HEK293 (cell line): ENCODE data around the gene ZNF619.
A peak's percentile ranks its signal among the peaks of the same experiment; 100 is the strongest.

Experiments used
- MYNN ChIP-seq: fragments of 450-650 bp; formaldehyde crosslinking; IDR thresholded peaks from 2 replicates; pipeline ENCODE4 v1.5.1; 2016; ENCODE audit warnings: missing biosample characterization, missing genetic modification characterization, borderline replicate concordance
- MZF1 ChIP-seq: fragments of 450-650 bp; formaldehyde crosslinking; IDR thresholded peaks from 2 replicates; pipeline ENCODE4 v1.5.1; 2017; ENCODE audit warnings: missing biosample characterization, missing genetic modification characterization, borderline replicate concordance
- SCRT2 ChIP-seq: fragments of 450-650 bp; formaldehyde crosslinking; IDR thresholded peaks from 2 replicates; pipeline ENCODE4 v1.5.1; 2016; ENCODE audit warnings: missing biosample characterization, missing genetic modification characterization
- SP3 ChIP-seq: fragments of 450-650 bp; formaldehyde crosslinking; IDR thresholded peaks from 2 replicates; pipeline ENCODE4 v1.5.1; 2016; ENCODE audit warnings: missing biosample characterization, missing genetic modification characterization
- ZBTB21 ChIP-seq: fragments of 450-650 bp; formaldehyde crosslinking; IDR thresholded peaks from 2 replicates; pipeline ENCODE4 v1.5.1; 2017; ENCODE audit warnings: missing biosample characterization, missing genetic modification characterization
- ZBTB44 ChIP-seq: fragments of 450-650 bp; IDR thresholded peaks from 2 replicates; pipeline ENCODE4 v1.5.1; 2018; ENCODE audit warnings: missing biosample characterization, mild to moderate bottlenecking, missing genetic modification characterization
- ZBTB48 ChIP-seq: fragments of 450-650 bp; formaldehyde crosslinking; IDR thresholded peaks from 2 replicates; pipeline ENCODE4 v1.5.1; 2016; ENCODE audit warnings: missing biosample characterization, missing genetic modification characterization
- ZFP3 ChIP-seq: fragments of 450-650 bp; formaldehyde crosslinking; IDR thresholded peaks from 2 replicates; pipeline ENCODE4 v1.5.1; 2016; ENCODE audit warnings: low read depth, missing biosample characterization, missing genetic modification characterization
- ZNF121 ChIP-seq: fragments of 450-650 bp; formaldehyde crosslinking; IDR thresholded peaks from 2 replicates; pipeline ENCODE4 v1.5.1; 2016; ENCODE audit warnings: missing biosample characterization, missing genetic modification characterization
- ZNF133 ChIP-seq: fragments of 450-650 bp; formaldehyde crosslinking; IDR thresholded peaks from 2 replicates; pipeline ENCODE4 v1.5.1; 2016; ENCODE audit warnings: missing biosample characterization, missing genetic modification characterization
- ZNF138 ChIP-seq: fragments of 450-650 bp; formaldehyde crosslinking; IDR thresholded peaks from 2 replicates; pipeline ENCODE4 v1.5.1; 2016; ENCODE audit warnings: missing biosample characterization, missing genetic modification characterization, borderline replicate concordance
- ZNF140 ChIP-seq: fragments of 450-650 bp; formaldehyde crosslinking; IDR thresholded peaks from 2 replicates; pipeline ENCODE4 v1.5.1; 2016; ENCODE audit warnings: missing biosample characterization, missing genetic modification characterization
- ZNF214 ChIP-seq: fragments of 450-650 bp; formaldehyde crosslinking; IDR thresholded peaks from 2 replicates; pipeline ENCODE4 v1.5.1; 2017; ENCODE audit warnings: missing biosample characterization, mild to moderate bottlenecking, missing genetic modification characterization, borderline replicate concordance
- ZNF223 ChIP-seq: fragments of 450-650 bp; formaldehyde crosslinking; IDR thresholded peaks from 2 replicates; pipeline ENCODE4 v1.5.1; 2016; ENCODE audit warnings: missing biosample characterization, missing genetic modification characterization
- ZNF24 ChIP-seq: fragments of 450-650 bp; formaldehyde crosslinking; IDR thresholded peaks from 2 replicates; pipeline ENCODE4 v1.5.1; 2016; ENCODE audit warnings: missing biosample characterization, missing genetic modification characterization
- ZNF292 ChIP-seq: fragments of 450-650 bp; formaldehyde crosslinking; IDR thresholded peaks from 2 replicates; pipeline ENCODE4 v1.5.1; 2016; ENCODE audit warnings: low read depth, missing biosample characterization, missing genetic modification characterization, borderline replicate concordance
- ZNF423 ChIP-seq: fragments of 450-650 bp; formaldehyde crosslinking; IDR thresholded peaks from 2 replicates; pipeline ENCODE4 v1.5.1; 2016; ENCODE audit warnings: missing biosample characterization, missing genetic modification characterization
- ZNF473 ChIP-seq: fragments of 450-650 bp; formaldehyde crosslinking; IDR thresholded peaks from 2 replicates; pipeline ENCODE4 v1.5.1; 2017; ENCODE audit warnings: missing biosample characterization, missing genetic modification characterization
- ZNF623 ChIP-seq: fragments of 450-650 bp; formaldehyde crosslinking; IDR thresholded peaks from 2 replicates; pipeline ENCODE4 v1.5.1; 2016; ENCODE audit warnings: missing biosample characterization, missing genetic modification characterization
- ZNF629 ChIP-seq: fragments of 450-650 bp; formaldehyde crosslinking; IDR thresholded peaks from 2 replicates; pipeline ENCODE4 v1.5.1; 2017; ENCODE audit warnings: missing biosample characterization, missing genetic modification characterization
- ZNF660 ChIP-seq: fragments of 450-650 bp; IDR thresholded peaks from 2 replicates; pipeline ENCODE4 v1.5.1; 2018; ENCODE audit warnings: missing biosample characterization, mild to moderate bottlenecking, missing genetic modification characterization
- ZNF76 ChIP-seq: fragments of 450-650 bp; formaldehyde crosslinking; IDR thresholded peaks from 2 replicates; pipeline ENCODE4; 2016; ENCODE audit warnings: low read depth, missing biosample characterization, missing genetic modification characterization, borderline replicate concordance
- TF ChIP-seq, protein P1 (sequence below): fragments of 450-650 bp; formaldehyde crosslinking; IDR thresholded peaks from 2 replicates; pipeline ENCODE4 v1.5.1; 2016; ENCODE audit warnings: missing biosample characterization, missing genetic modification characterization, low read depth
- TF ChIP-seq, protein P2 (sequence below): fragments of 450-650 bp; formaldehyde crosslinking; IDR thresholded peaks from 2 replicates; pipeline ENCODE4 v1.5.1; 2016; ENCODE audit warnings: missing biosample characterization, missing genetic modification characterization
- TF ChIP-seq, protein P3 (sequence below): fragments of 450-650 bp; IDR thresholded peaks from 2 replicates; pipeline ENCODE4 v1.5.1; 2018; ENCODE audit warnings: missing biosample characterization, missing genetic modification characterization
- TF ChIP-seq, protein P4 (sequence below): fragments of 450-650 bp; formaldehyde crosslinking; IDR thresholded peaks from 2 replicates; pipeline ENCODE4 v1.5.1; 2017; ENCODE audit warnings: missing biosample characterization, missing genetic modification characterization
- TF ChIP-seq, protein P5 (sequence below): fragments of 450-650 bp; formaldehyde crosslinking; IDR thresholded peaks from 2 replicates; pipeline ENCODE4 v1.5.1; 2017; ENCODE audit warnings: missing biosample characterization, missing genetic modification characterization

The ZNF619 gene

DNA sequence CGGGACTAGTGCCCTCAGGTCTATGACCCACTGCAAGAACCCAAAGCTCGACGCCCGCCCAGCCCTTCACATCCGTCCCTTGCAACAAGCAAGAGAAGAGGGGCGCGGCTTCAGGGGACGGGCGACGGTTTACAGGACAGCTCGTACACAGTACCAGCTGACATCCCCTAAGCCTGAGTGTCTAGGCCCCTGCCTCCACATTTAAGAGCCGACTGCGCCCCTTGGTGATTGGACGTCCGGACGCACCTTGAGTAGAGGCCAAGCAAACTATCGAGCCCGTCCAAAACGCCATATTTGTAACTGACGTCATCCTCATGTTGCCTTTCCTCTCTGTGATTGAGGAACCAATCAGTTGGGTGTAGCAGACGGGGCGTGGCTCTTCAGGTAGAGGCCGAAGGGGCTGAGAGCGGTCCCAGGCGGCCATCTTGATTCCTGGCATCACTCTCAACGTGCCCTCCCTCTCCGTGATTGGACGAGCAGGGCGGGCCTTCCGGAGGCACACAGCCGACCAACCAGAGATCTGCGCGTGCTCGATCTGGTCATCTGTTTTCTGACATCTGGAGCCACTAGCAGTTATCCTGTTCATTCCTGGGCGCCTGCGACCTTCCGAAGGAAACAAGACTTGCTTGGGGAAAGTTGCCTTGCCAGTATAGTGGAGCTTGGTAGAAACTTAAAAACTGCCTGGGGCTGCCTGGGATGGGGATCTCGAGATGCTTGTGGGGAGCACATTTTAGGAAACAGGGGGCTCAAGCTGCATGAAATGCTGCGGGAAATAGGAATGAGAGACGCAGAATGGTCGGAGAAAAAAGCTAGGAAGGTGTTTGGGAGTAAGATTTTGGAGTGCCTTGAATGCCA lies 23.8 kb upstream of the ZNF619 start (continued):
- TF ChIP-seq, protein P1, sequence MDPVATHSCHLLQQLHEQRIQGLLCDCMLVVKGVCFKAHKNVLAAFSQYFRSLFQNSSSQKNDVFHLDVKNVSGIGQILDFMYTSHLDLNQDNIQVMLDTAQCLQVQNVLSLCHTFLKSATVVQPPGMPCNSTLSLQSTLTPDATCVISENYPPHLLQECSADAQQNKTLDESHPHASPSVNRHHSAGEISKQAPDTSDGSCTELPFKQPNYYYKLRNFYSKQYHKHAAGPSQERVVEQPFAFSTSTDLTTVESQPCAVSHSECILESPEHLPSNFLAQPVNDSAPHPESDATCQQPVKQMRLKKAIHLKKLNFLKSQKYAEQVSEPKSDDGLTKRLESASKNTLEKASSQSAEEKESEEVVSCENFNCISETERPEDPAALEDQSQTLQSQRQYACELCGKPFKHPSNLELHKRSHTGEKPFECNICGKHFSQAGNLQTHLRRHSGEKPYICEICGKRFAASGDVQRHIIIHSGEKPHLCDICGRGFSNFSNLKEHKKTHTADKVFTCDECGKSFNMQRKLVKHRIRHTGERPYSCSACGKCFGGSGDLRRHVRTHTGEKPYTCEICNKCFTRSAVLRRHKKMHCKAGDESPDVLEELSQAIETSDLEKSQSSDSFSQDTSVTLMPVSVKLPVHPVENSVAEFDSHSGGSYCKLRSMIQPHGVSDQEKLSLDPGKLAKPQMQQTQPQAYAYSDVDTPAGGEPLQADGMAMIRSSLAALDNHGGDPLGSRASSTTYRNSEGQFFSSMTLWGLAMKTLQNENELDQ: no peak
- TF ChIP-seq, protein P2, sequence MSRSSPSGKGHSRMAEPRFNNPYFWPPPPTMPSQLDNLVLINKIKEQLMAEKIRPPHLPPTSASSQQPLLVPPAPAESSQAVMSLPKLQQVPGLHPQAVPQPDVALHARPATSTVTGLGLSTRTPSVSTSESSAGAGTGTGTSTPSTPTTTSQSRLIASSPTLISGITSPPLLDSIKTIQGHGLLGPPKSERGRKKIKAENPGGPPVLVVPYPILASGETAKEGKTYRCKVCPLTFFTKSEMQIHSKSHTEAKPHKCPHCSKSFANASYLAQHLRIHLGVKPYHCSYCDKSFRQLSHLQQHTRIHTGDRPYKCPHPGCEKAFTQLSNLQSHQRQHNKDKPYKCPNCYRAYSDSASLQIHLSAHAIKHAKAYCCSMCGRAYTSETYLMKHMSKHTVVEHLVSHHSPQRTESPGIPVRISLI (tag by site-specific recombination): no peak
- TF ChIP-seq ZBTB44 (tag by site-specific recombination) (no peak), ZNF423 (no peak), MYNN (tag by site-specific recombination) (no peak), ZNF660 (tag by site-specific recombination) (no peak; the same call in 1 of the 2 replicates), ZNF138 (tag by site-specific recombination) (no peak), ZNF140 (tag by site-specific recombination) (no peak), ZNF214 (no peak), SP3 (tag by site-specific recombination) (peak; percentile 93), ZNF629 (tag by site-specific recombination) (peak; percentile 87), ZBTB48 (tag by site-specific recombination) (peak; percentile 94), ZBTB21 (tag by site-specific recombination) (peak; percentile 79; the same call in 1 of the 2 replicates), ZNF121 (tag by site-specific recombination) (no peak), ZNF223 (no peak), ZNF133 (tag by site-specific recombination) (no peak), ZNF623 (no peak), ZNF292 (tag by site-specific recombination) (no peak), ZNF24 (tag by site-specific recombination) (0 out of 2 replicates have a peak, but pooled peaks have one; percentile 16), ZNF473 (no peak), ZNF76 (tag by site-specific recombination) (peak; percentile 59; the same call in 1 of the 2 replicates), SCRT2 (tag by site-specific recombination) (peak; percentile 78), ZFP3 (no peak), MZF1 (0 out of 2 replicates have a peak, but pooled peaks have one; percentile 18)
- TF ChIP-seq, protein P3, sequence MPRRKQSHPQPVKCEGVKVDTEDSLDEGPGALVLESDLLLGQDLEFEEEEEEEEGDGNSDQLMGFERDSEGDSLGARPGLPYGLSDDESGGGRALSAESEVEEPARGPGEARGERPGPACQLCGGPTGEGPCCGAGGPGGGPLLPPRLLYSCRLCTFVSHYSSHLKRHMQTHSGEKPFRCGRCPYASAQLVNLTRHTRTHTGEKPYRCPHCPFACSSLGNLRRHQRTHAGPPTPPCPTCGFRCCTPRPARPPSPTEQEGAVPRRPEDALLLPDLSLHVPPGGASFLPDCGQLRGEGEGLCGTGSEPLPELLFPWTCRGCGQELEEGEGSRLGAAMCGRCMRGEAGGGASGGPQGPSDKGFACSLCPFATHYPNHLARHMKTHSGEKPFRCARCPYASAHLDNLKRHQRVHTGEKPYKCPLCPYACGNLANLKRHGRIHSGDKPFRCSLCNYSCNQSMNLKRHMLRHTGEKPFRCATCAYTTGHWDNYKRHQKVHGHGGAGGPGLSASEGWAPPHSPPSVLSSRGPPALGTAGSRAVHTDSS (tag by site-specific recombination): no peak
- TF ChIP-seq, protein P4, sequence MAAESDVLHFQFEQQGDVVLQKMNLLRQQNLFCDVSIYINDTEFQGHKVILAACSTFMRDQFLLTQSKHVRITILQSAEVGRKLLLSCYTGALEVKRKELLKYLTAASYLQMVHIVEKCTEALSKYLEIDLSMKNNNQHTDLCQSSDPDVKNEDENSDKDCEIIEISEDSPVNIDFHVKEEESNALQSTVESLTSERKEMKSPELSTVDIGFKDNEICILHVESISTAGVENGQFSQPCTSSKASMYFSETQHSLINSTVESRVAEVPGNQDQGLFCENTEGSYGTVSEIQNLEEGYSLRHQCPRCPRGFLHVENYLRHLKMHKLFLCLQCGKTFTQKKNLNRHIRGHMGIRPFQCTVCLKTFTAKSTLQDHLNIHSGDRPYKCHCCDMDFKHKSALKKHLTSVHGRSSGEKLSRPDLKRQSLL (tag by site-specific recombination): no peak
- TF ChIP-seq, protein P5, sequence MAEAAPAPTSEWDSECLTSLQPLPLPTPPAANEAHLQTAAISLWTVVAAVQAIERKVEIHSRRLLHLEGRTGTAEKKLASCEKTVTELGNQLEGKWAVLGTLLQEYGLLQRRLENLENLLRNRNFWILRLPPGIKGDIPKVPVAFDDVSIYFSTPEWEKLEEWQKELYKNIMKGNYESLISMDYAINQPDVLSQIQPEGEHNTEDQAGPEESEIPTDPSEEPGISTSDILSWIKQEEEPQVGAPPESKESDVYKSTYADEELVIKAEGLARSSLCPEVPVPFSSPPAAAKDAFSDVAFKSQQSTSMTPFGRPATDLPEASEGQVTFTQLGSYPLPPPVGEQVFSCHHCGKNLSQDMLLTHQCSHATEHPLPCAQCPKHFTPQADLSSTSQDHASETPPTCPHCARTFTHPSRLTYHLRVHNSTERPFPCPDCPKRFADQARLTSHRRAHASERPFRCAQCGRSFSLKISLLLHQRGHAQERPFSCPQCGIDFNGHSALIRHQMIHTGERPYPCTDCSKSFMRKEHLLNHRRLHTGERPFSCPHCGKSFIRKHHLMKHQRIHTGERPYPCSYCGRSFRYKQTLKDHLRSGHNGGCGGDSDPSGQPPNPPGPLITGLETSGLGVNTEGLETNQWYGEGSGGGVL (tag by site-specific recombination): 0 out of 2 replicates have a peak, but pooled peaks have one; percentile 23
